ENCODE data around the gene HOXB6.

HOXB6 gene

DNA sequence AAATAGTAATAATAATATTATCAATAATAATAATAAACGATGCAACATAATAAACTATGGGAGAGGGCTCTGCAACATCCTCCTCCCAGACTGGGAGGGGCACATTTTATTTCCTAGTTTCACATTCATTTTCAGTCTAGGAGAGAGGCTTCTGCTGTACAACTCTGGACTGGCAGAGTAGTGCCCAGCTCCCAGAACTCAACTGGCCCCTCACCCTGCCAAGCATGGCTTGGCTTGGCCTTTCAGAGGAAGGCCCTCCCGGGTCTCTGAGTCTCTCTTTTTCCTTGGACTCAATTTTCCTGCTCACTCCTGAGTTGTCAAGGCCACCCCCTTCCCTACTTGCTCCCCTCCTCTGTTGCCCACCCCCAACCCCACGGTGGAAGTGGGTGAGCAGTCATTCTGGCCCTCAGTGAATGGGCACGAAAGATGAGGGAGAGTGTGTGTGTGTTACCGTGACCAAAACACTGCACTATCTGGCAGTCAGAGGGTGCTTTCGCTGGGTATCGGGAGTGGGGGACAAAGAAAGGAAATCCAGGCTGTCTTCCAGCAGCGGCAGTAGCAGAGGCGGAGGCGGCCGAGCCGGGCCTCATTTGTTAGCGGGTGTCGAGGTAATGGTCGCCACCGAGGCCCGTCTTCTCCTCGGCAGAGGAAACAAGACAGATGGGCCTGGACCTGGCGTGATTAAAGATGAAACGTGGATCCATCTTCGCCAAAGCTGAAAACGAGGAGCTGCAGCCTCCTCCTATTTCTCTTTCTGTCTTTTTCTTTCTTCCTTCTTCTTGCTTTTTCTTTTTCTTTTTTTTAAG lies 28.9 kb downstream of the HOXB6 start:
- Histone ChIP-seq H3K27ac (ENCODE audit: low read length) (no peak overlapping the region), H3K9me3 (ENCODE audit: insufficient read depth, low read depth, low read length) (no peaks in the 10 kb centered on the region; the same call in 1 of the 2 replicates)

DNA sequence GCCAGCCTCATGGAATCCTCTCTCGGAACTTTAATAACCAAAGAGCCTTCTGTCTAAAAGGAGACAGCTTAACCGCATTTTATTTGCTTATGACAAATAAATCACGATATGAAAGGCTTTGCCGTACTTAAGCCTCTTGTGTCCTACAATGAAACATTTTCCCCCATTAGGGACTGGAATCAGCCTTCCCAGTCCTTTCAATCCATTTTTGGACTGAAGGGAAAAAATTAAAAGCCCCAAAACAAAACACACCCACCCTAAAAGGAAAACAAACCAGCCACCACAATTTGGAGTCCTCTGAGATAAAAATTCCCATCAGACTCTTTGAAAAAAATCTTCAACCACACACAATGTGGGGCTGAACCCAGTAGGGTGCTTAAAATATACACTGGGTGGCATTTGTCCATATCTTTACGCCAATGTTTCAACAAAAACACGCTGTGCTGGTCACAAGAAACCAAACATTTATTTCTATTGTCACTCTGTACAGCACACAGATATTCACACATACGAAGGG lies 29.7 kb downstream of the HOXB6 start:
- H3K9ac ChIP-seq (ENCODE audit: low read depth, low read length): no peak overlapping the region
- H3K36me3 ChIP-seq (ENCODE audit: insufficient read depth, low read depth, low read length): no peaks in the 10 kb centered on the region
- no peak overlapping the region for H3K27ac ChIP-seq (ENCODE audit: low read length)
- H3K4me1 ChIP-seq (ENCODE audit: insufficient read depth, low read length): no peaks in the 10 kb centered on the region
- peaks cover 100% of the 10 kb centered on the region for H3K27me3 ChIP-seq (ENCODE audit: insufficient read depth, low read length)
- H3K4me3 ChIP-seq (ENCODE audit: low read length): no peak overlapping the region
- no peaks in the 10 kb centered on the region; the same call in 1 of the 2 replicates for H3K9me3 ChIP-seq (ENCODE audit: insufficient read depth, low read depth, low read length)

More for the DNA sequence above, 28.9 kb downstream of the HOXB6 start:
- Histone ChIP-seq H3K27me3 (ENCODE audit: insufficient read depth, low read length) (peaks cover 100% of the 10 kb centered on the region), H3K4me1 (ENCODE audit: insufficient read depth, low read length) (no peaks in the 10 kb centered on the region), H3K36me3 (ENCODE audit: insufficient read depth, low read depth, low read length) (no peaks in the 10 kb centered on the region), H3K4me3 (ENCODE audit: low read length) (no peak overlapping the region), H3K9ac (ENCODE audit: low read depth, low read length) (no peak overlapping the region)

DNA sequence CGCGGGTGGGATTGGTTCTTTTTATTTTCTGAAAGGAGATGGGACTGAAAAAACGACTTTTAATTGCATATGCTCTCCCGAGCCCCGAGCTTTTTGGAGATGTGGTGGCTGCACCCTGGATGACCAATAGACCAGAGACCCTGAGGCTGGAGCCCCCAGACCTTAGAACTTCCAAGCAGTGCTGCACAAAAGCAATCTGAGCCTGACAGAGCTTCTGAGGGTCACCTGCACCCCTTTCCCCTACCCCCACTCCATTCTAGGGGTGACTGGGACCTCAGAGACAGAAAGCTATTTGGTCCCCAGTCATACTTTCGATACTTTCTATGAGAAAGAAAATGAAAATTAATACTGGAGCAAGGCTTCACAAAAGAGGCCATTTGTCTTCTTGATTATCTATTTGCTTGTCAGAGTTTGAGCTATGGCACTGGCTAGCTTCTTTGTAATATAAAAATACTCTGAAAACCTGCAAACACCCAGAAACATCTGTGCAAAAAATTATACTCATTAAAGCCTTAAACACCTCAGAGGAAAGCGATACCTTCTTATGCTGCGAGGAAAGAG lies 30.2 kb downstream of the HOXB6 start:
- Histone ChIP-seq H3K4me1 (ENCODE audit: insufficient read depth, low read length) (no peaks in the 10 kb centered on the region), H3K36me3 (ENCODE audit: insufficient read depth, low read depth, low read length) (no peaks in the 10 kb centered on the region), H3K4me3 (ENCODE audit: low read length) (no peak overlapping the region), H3K27me3 (ENCODE audit: insufficient read depth, low read length) (peaks cover 100% of the 10 kb centered on the region), H3K9ac (ENCODE audit: low read depth, low read length) (no peak overlapping the region), H3K9me3 (ENCODE audit: insufficient read depth, low read depth, low read length) (no peaks in the 10 kb centered on the region; the same call in 1 of the 2 replicates), H3K27ac (ENCODE audit: low read length) (no peak overlapping the region)

- Histone ChIP-seq H3K4me3 (ENCODE audit: low read length) (no peak overlapping the region), H3K4me1 (ENCODE audit: insufficient read depth, low read length) (no peaks in the 10 kb centered on the region), H3K36me3 (ENCODE audit: insufficient read depth, low read depth, low read length) (no peaks in the 10 kb centered on the region), H3K27me3 (ENCODE audit: insufficient read depth, low read length) (peaks cover 100% of the 10 kb centered on the region), H3K9ac (ENCODE audit: low read depth, low read length) (no peak overlapping the region), H3K27ac (ENCODE audit: low read length) (no peak overlapping the region), H3K9me3 (ENCODE audit: insufficient read depth, low read depth, low read length) (no peaks in the 10 kb centered on the region; the same call in none of the 2 replicates)
Observed at GRCh38 chr17:48571826-48572417, 32.9 kb downstream of the HOXB6 start.

GRCh38 chr17:48571024-48571818 lies 33.6 kb downstream of the HOXB6 start:
- H3K9me3 ChIP-seq (ENCODE audit: insufficient read depth, low read depth, low read length): no peaks in the 10 kb centered on the region; the same call in none of the 2 replicates
- H3K36me3 ChIP-seq (ENCODE audit: insufficient read depth, low read depth, low read length): no peaks in the 10 kb centered on the region
- no peaks in the 10 kb centered on the region for H3K4me1 ChIP-seq (ENCODE audit: insufficient read depth, low read length)
- H3K9ac ChIP-seq (ENCODE audit: low read depth, low read length): no peak overlapping the region
- peaks cover 100% of the 10 kb centered on the region for H3K27me3 ChIP-seq (ENCODE audit: insufficient read depth, low read length)
- no peak overlapping the region for H3K4me3 ChIP-seq (ENCODE audit: low read length)
- no peak overlapping the region for H3K27ac ChIP-seq (ENCODE audit: low read length)

GRCh38 chr17:48570325-48571023 lies 34.3 kb downstream of the HOXB6 start:
- H3K27me3 ChIP-seq (ENCODE audit: insufficient read depth, low read length): peaks cover 100% of the 10 kb centered on the region
- H3K36me3 ChIP-seq (ENCODE audit: insufficient read depth, low read depth, low read length): no peaks in the 10 kb centered on the region
- peaks cover 2% of the 10 kb centered on the region for H3K9me3 ChIP-seq (ENCODE audit: insufficient read depth, low read depth, low read length)
- H3K9ac ChIP-seq (ENCODE audit: low read depth, low read length): no peak overlapping the region
- no peak overlapping the region for H3K4me3 ChIP-seq (ENCODE audit: low read length)
- no peaks in the 10 kb centered on the region for H3K4me1 ChIP-seq (ENCODE audit: insufficient read depth, low read length)
- no peak overlapping the region for H3K27ac ChIP-seq (ENCODE audit: low read length)

DNA sequence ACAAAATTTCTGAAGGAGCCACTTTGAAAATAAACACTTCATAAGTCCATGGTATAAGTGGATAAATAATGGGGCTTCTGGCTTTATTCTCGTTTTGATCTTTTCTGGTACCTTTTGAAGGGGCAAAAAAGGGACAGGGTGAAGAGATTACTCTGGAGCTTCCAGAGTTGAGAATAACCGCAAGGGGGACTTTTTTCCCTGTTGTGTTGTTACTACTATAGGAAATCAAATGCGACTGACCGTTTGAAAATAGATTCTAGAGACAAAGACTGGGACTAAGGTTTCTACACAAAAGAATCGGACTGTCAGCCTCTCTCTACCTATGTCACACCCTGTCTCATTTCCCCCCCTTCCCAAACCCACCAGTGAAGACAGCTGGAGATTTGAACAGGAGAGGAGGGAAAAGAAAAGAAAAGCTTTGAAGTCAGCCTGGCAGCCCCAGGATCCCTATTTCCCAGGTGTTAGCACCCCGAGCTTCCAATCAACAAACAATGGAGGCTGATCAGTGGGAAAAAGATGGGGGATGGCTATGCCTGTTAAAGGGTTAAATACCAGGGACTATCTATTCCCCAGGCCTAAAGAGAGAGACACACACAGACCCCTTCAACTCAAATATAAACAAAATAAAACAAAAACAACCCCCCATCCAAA lies 35.0 kb downstream of the HOXB6 start:
- Histone ChIP-seq H3K9ac (ENCODE audit: low read depth, low read length) (no peak overlapping the region), H3K9me3 (ENCODE audit: insufficient read depth, low read depth, low read length) (peaks cover 5% of the 10 kb centered on the region), H3K27ac (ENCODE audit: low read length) (no peak overlapping the region), H3K4me1 (ENCODE audit: insufficient read depth, low read length) (no peaks in the 10 kb centered on the region), H3K36me3 (ENCODE audit: insufficient read depth, low read depth, low read length) (no peaks in the 10 kb centered on the region), H3K27me3 (ENCODE audit: insufficient read depth, low read length) (peaks cover 100% of the 10 kb centered on the region), H3K4me3 (ENCODE audit: low read length) (no peak overlapping the region)

DNA sequence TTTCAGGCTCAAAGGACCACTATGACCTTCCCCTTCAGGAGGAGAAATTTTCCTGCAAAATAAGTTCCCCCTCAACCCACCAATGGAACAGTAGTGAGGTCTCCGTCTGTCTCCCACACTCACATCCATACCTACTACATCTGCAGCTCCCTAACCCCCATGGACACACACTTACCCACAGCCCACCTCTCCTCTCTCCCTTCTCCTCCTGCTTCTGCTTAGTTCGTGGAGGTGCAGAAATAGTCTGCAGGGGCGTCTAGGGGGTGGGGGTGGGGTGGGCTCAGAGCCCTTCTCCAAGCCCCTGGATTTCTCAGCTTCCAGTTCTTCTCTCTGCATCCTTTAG lies 35.6 kb downstream of the HOXB6 start:
- H3K27me3 ChIP-seq (ENCODE audit: insufficient read depth, low read length): peaks cover 100% of the 10 kb centered on the region
- H3K4me3 ChIP-seq (ENCODE audit: low read length): no peak overlapping the region
- H3K36me3 ChIP-seq (ENCODE audit: insufficient read depth, low read depth, low read length): no peaks in the 10 kb centered on the region
- peaks cover 9% of the 10 kb centered on the region for H3K9me3 ChIP-seq (ENCODE audit: insufficient read depth, low read depth, low read length)
- H3K4me1 ChIP-seq (ENCODE audit: insufficient read depth, low read length): no peaks in the 10 kb centered on the region
- H3K9ac ChIP-seq (ENCODE audit: low read depth, low read length): no peak overlapping the region
- H3K27ac ChIP-seq (ENCODE audit: low read length): no peak overlapping the region

GRCh38 chr17:48568499-48569239 lies 36.1 kb downstream of the HOXB6 start:
- Histone ChIP-seq H3K36me3 (ENCODE audit: insufficient read depth, low read depth, low read length) (no peaks in the 10 kb centered on the region), H3K27me3 (ENCODE audit: insufficient read depth, low read length) (peaks cover 100% of the 10 kb centered on the region), H3K27ac (ENCODE audit: low read length) (no peak overlapping the region), H3K4me1 (ENCODE audit: insufficient read depth, low read length) (no peaks in the 10 kb centered on the region), H3K9me3 (ENCODE audit: insufficient read depth, low read depth, low read length) (peaks cover 9% of the 10 kb centered on the region), H3K4me3 (ENCODE audit: low read length) (no peak overlapping the region), H3K9ac (ENCODE audit: low read depth, low read length) (no peak overlapping the region)

DNA sequence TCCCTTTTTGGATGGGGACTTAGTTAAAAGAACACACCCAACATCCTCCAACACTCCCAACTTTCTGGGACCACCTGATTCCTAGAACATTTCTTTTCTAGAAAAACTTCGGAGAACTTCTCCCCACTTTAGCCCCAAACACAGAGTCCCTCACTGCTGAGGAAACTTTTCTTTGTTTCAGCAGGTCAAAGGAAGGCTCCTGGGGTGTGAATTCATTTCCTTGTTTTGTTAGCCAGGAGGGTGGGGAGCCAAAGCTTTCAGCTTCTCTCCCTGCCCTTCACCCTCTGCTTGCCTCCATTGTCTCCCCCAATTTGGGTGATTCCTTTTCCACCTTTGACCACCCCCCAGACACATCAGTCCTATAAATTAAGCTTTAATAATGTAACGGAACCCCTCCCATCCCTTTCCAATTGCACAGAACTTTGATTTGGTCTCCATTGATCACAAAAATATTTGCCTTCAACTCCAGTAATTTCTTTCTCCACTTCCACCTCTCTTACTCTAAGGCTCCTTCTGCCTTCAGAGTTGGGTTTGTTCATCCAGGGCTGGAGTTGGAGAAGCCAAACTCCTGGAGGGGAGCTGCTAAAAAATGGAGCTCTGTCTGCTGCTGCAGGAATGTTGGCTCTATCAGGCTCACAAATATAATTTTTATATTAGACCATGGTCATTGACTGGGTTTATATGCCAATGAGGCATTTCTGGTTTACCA lies 37.0 kb downstream of the HOXB6 start:
- no peak overlapping the region for H3K9ac ChIP-seq (ENCODE audit: low read depth, low read length)
- H3K27me3 ChIP-seq (ENCODE audit: insufficient read depth, low read length): peaks cover 100% of the 10 kb centered on the region
- no peaks in the 10 kb centered on the region for H3K36me3 ChIP-seq (ENCODE audit: insufficient read depth, low read depth, low read length)
- H3K27ac ChIP-seq (ENCODE audit: low read length): no peak overlapping the region
- peaks cover 9% of the 10 kb centered on the region for H3K9me3 ChIP-seq (ENCODE audit: insufficient read depth, low read depth, low read length)
- no peaks in the 10 kb centered on the region for H3K4me1 ChIP-seq (ENCODE audit: insufficient read depth, low read length)
- no peak overlapping the region for H3K4me3 ChIP-seq (ENCODE audit: low read length)

All from iPS-20b (cell line).